ENCODE measurements around the gene XRCC3.

GRCh38 chr14:103735439-103735814, 20.2 kb upstream of the XRCC3 start:
- no peak for TF ChIP-seq FOXM1 (IDR thresholded peaks at IDR 0.05; ENCODE audit: borderline replicate concordance)
- TF ChIP-seq SP1 (IDR thresholded peaks at IDR 0.05): no peak
